ENCODE data around the gene TMEM128. TPM values are rescaled to one million over a fixed set of nuclear protein-coding genes. Genes with fewer than 3 reads are reported as not detected.
"Not testable (repeated sequence)": the region's sequence is repeated elsewhere in the genome, so short reads cannot be mapped to it uniquely, and the experiment has no call there.

The TMEM128 gene
- total RNA-seq, 1 donor from 2014 or later, result 32.8 TPM

- no peak for DNase-seq (ENCODE audit: low read depth)
- no peak overlapping the region for H3K4me3 ChIP-seq (ENCODE audit: low read depth, low read length)
- no peak for TF ChIP-seq CTCF (conservative IDR thresholded peaks at IDR 0.05; ENCODE audit: low read depth, low read length)
Observed at GRCh38 chr4:4269856-4270255, 21.8 kb upstream of the TMEM128 start.

DNA sequence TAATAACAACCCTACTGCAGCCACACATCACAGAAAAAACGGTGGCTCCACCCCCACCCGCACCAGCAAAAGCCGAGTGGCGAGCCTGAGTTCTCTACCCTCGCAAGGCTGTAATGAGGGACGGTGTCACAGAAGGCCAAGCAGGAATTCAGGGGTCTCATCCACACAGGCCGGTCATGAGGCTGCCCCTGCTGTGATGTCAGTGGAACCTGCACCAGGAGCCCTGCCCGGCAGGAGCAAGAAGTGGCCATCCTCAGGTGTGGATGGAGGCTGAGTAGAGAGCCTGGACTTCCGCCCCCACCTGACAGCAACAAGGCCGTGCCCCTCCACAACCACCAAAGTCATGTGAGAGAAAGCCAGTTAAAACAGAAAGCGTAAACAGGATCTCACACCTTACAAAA, 21.3 kb upstream of the TMEM128 start:
- no peak overlapping the region for H3K4me3 ChIP-seq (ENCODE audit: low read depth, low read length)
- TF ChIP-seq CTCF (conservative IDR thresholded peaks at IDR 0.05; ENCODE audit: low read depth, low read length), result no peak
- DNase-seq (ENCODE audit: low read depth), result no peak

GRCh38 chr4:4268776-4269175, 20.8 kb upstream of the TMEM128 start:
- no peak for DNase-seq (ENCODE audit: low read depth)
- TF ChIP-seq CTCF (conservative IDR thresholded peaks at IDR 0.05; ENCODE audit: low read depth, low read length), result no peak
- no peak overlapping the region for H3K4me3 ChIP-seq (ENCODE audit: low read depth, low read length)

DNA sequence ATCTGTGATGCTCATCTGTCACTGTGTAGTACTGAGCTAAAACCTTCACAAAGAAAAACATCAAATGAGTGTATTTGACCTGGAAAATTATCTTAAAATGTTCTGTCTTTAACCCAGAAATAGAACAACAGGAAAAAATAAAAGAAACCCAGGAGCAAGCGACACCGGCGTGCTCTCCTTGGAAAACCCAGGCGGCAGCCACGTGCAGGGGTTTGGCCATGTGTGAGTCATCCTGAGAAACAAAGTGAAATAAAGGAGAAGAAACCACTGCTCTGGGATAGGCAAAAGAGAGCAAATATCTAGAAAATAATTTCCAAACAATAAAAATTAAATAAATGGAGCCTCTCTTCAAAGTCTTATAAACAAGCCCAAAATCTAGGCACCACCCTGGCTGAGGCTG, 20.0 kb upstream of the TMEM128 start:
- no peak overlapping the region for H3K4me3 ChIP-seq (ENCODE audit: low read depth, low read length)
- DNase-seq (ENCODE audit: low read depth), result no peak
- no peak for TF ChIP-seq CTCF (conservative IDR thresholded peaks at IDR 0.05; ENCODE audit: low read depth, low read length)

- no peak overlapping the region for H3K4me3 ChIP-seq (ENCODE audit: low read depth, low read length)
Observed at GRCh38 chr4:4260185-4260751, 12.2 kb upstream of the TMEM128 start.

DNA sequence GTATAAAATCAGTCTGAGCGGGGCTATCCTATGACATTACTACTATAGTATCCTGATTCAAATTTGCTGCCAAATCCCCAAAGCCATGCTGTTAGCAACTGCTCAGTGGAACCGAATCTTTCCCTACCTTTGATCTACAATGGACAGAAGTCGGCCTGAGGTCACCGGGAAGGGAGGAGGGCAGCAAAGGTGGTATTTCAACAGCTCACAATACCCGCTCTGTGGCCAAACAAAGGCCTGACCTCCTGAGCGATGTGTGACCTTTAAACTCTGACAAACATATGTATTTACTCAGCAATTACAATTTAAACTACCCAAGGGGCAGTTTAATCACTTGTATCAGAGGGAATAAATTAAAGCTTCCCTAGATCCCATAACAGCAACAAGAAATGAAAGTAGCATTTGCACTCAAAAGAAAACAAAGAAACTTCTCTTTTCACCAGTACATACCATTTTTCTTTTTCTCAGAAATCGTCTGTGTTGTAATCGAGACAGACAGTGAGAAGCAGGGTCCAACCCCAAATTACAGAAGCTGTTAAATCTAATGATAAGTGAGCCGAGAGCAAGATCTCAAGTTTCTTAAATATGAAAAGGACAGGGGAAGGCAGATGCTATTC, 11.6 kb upstream of the TMEM128 start:
- TF ChIP-seq CTCF (conservative IDR thresholded peaks at IDR 0.05; ENCODE audit: low read depth, low read length), result no peak
- no peak for DNase-seq (ENCODE audit: low read depth)
- H3K4me3 ChIP-seq (ENCODE audit: low read depth, low read length), result no peak overlapping the region

More at GRCh38 chr4:4260185-4260751, 12.2 kb upstream of the TMEM128 start:
- DNase-seq (ENCODE audit: low read depth), result no peak
- TF ChIP-seq CTCF (conservative IDR thresholded peaks at IDR 0.05; ENCODE audit: low read depth, low read length), result peak; percentile 46

DNA sequence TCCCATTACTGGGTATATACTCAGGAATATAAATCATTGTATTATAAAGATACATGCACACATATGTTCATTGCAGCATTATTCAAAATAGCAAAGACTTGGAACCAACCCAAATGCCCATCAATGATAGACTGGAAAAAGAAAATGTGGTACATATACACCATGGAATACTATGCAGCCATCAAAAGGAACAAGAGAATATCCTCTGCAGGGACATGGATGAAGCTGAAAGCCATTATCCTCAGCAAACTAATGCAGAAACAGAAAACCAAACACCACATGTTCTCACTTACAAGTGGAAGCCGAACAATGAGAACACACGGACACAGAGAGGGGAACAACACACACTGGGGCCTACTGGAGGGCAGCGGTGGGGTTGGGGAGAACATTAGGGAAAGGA, 9.7 kb upstream of the TMEM128 start:
- not testable (repeated sequence) for DNase-seq (ENCODE audit: low read depth); H3K4me3 ChIP-seq (ENCODE audit: low read depth, low read length)

All from epithelial cell of proximal tubule (primary cell).